Pancreas (tissue), 10 donors: ENCODE results near the gene SND1. TPM values are rescaled to one million over a fixed set of nuclear protein-coding genes. Genes with fewer than 3 reads are reported as not detected.

ENCODE experiments used
- ATAC-seq, 4 donors: fragments of 200-7000 bp; cut with Tn5 transposase; one replicate each; pipeline versions ENCODE4 v1.8.0 to v1.9.1; 2020; ENCODE audit warnings: mild to moderate bottlenecking in 4 of 4, moderate library complexity in 4 of 4
- DNase-seq, 6 donors: peaks; one replicate each; pipeline ENCODE4 v3.0.0-alpha.2; 2020
- FAIRE-seq: peaks from 2 replicates; lab custom pipeline; 2012; peaks lifted over from hg19 to GRCh38; lab: Jason Lieb, UNC
- H3K27ac ChIP-seq, 4 donors: fragments of 200-600 bp; sonication (generic); 1 replicate in 3 of 4; 2 replicates in 1 of 4; pipeline versions ENCODE4 v1.5.0 to v1.8.0; 2020
- H3K27me3 ChIP-seq, 4 donors: fragments of 200-600 bp; one replicate each; pipeline ENCODE4 v1.8.0; 2021
- H3K36me3 ChIP-seq, 3 donors: fragments of 200-600 bp; sonication (generic) in 1 of 3; one replicate each; pipeline versions ENCODE4 v1.5.0 to v1.8.0; 2020 to 2021
- H3K4me1 ChIP-seq, 3 donors: fragments of 200-600 bp; one replicate each; pipeline ENCODE4 v1.8.0; 2021
- H3K4me3 ChIP-seq, 4 donors: fragments of 200-600 bp; sonication (generic) in 2 of 4; one replicate each; pipeline versions ENCODE4 v1.5.0 to v1.8.0; 2020 to 2021
- H3K9me3 ChIP-seq, 4 donors: fragments of 200-600 bp; one replicate each; pipeline ENCODE4 v1.8.0; 2021
- WGBS, 2 donors: extraction: QIAGEN DNeasy Blood & Tissue Kit; methylation state at CpG; one replicate each; pipeline ENCODE4 v1.1.7; 2013; 5-methylcytosine and 5-hydroxymethylcytosine counted together
- intact Hi-C, 3 donors: fragments of 100-400 bp; cut with DNase I; formaldehyde crosslinking; loops; one replicate each; pipeline versions ENCODE4 v1.11.1 to v1.14.2; 2022
- polyA plus RNA-seq, 2 donors: library from polyadenylated mRNA; stranded (reverse); fragments of 200-250 nt; gene quantifications; one replicate each; pipeline ENCODE4 v1.2.3, GENCODE V29; 2013
- total RNA-seq, 6 donors: library from RNA; stranded (reverse); fragmentation: NEBNext Ultra II Directional in 4 of 6; extraction: Animal tissue kit (Norgen Biotek cat#: 25700) in 4 of 6; gene quantifications; one replicate each; pipeline versions ENCODE4 v1.2.1 to v1.2.4, GENCODE V29; 2021 to 2023
- TF ChIP-seq, protein P1 (sequence below), 4 donors: fragments of 200-600 bp; sonication (generic) in 3 of 4; IDR thresholded peaks; one replicate each; pipeline versions ENCODE4 v1.5.0 to v1.8.0; 2021; ENCODE audit warnings: antibody characterized with exemption in 4 of 4
- donor health status: healthy with polysubstance abuse.
- donor health status: DM: no; HTN: no; CAD: no; lungs with moderate emphysema.
- donor health status: DM: no; HTN: no; CAD: no.
- donor health status: control.
- donor health status: control.
- donor health status: Bipolar disorder and iron deficiency.
- donor health status: DM: yes; HTN: yes; CAD: no.
- donor health status: DM: no; HTN: no; CAD: no.
- donor health status: DM: no; HTN: no; CAD: no.
- donor health status: DM: yes; HTN: yes; CAD: no.

The SND1 gene
- total and polyA plus RNA-seq, 8 donors: 84.1 to 308 (median 225) TPM

GRCh38 chr7:127877951-127878350 is 226.0 kb downstream of the SND1 start:
- intact Hi-C loops: no loop called here
- no peaks in the 10 kb centered on the region for H3K27me3 ChIP-seq
- H3K9me3 ChIP-seq: no peaks in the 10 kb centered on the region
- TF ChIP-seq, protein P1, sequence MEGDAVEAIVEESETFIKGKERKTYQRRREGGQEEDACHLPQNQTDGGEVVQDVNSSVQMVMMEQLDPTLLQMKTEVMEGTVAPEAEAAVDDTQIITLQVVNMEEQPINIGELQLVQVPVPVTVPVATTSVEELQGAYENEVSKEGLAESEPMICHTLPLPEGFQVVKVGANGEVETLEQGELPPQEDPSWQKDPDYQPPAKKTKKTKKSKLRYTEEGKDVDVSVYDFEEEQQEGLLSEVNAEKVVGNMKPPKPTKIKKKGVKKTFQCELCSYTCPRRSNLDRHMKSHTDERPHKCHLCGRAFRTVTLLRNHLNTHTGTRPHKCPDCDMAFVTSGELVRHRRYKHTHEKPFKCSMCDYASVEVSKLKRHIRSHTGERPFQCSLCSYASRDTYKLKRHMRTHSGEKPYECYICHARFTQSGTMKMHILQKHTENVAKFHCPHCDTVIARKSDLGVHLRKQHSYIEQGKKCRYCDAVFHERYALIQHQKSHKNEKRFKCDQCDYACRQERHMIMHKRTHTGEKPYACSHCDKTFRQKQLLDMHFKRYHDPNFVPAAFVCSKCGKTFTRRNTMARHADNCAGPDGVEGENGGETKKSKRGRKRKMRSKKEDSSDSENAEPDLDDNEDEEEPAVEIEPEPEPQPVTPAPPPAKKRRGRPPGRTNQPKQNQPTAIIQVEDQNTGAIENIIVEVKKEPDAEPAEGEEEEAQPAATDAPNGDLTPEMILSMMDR (IDR thresholded peaks at IDR 0.05): no peak
- WGBS, 2 donors: 70 to 74% methylated on average over 3 of the region's 3 CpGs
- no peak for DNase-seq
- H3K27ac ChIP-seq: no peak overlapping the region
- H3K4me3 ChIP-seq: no peak overlapping the region
- H3K4me1 ChIP-seq: peaks cover 0 to 18% (median 5%) of the 10 kb centered on the region in 3 donors
- H3K36me3 ChIP-seq: no peaks in the 10 kb centered on the region
- ATAC-seq: no peak
- FAIRE-seq: no peak

GRCh38 chr7:127878791-127879190 is 226.8 kb downstream of the SND1 start:
- no peak for ATAC-seq
- WGBS, 2 donors: 96 to 99% methylated on average over 3 of the region's 3 CpGs
- H3K36me3 ChIP-seq: no peaks in the 10 kb centered on the region
- H3K27ac ChIP-seq: no peak overlapping the region
- TF ChIP-seq, protein P1 (IDR thresholded peaks at IDR 0.05): no peak
- H3K27me3 ChIP-seq: no peaks in the 10 kb centered on the region
- peaks cover 6 to 26% (median 14%) of the 10 kb centered on the region in 3 donors for H3K4me1 ChIP-seq
- no peak overlapping the region for H3K4me3 ChIP-seq
- intact Hi-C loops: no loop called here
- FAIRE-seq: no peak
- DNase-seq: no peak
- H3K9me3 ChIP-seq: no peaks in the 10 kb centered on the region

- DNase-seq (no peak), ATAC-seq (no peak), FAIRE-seq (no peak)
- peaks cover 9 to 33% (median 20%) of the 10 kb centered on the region in 3 donors for H3K4me1 ChIP-seq
- no peaks in the 10 kb centered on the region for H3K9me3 ChIP-seq
- intact Hi-C loops: no loop called here
- 66% methylated on average over 4 of the region's 4 CpGs for WGBS, 2 donors
- no peaks in the 10 kb centered on the region for H3K36me3 ChIP-seq
- no peaks in the 10 kb centered on the region for H3K27me3 ChIP-seq
- no peak overlapping the region for H3K4me3 ChIP-seq
- TF ChIP-seq, protein P1 (IDR thresholded peaks at IDR 0.05): no peak
- H3K27ac ChIP-seq: no peak overlapping the region
These were observed 227.4 kb downstream of the SND1 start for GRCh38 chr7:127879436-127879835.

DNA sequence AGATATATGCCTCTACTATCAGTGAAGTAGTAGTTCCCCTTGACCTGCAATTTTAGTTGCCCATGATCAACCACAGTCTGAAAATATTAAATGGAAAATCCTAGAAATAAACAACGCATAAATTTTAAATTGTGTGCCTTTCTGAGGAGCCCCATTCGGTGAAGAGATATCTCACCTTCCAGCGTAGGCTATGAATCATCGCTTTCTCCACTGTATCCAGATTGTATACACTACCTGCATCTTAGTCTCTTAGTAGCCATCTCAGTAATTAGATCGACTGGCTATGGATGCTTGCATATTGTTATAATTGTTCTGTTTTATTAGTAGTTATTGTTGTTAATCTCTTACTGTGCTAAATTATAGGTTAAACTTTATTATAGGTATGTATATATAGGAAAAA is 227.9 kb downstream of the SND1 start:
- no peak overlapping the region for H3K4me3 ChIP-seq
- no peaks in the 10 kb centered on the region for H3K27me3 ChIP-seq
- no peaks in the 10 kb centered on the region for H3K9me3 ChIP-seq
- WGBS, 2 donors: 95 to 99% methylated on average over 5 of the region's 5 CpGs
- no peaks in the 10 kb centered on the region for H3K36me3 ChIP-seq
- TF ChIP-seq, protein P1 (IDR thresholded peaks at IDR 0.05): no peak
- DNase-seq: no peak
- no peak for FAIRE-seq
- H3K27ac ChIP-seq: no peak overlapping the region
- peaks cover 12 to 36% (median 20%) of the 10 kb centered on the region in 3 donors for H3K4me1 ChIP-seq
- ATAC-seq: no peak
- intact Hi-C loops: no loop called here

GRCh38 chr7:127880454-127880853 is 228.5 kb downstream of the SND1 start:
- Histone ChIP-seq H3K36me3 (no peaks in the 10 kb centered on the region), H3K4me3 (no peak overlapping the region), H3K9me3 (no peaks in the 10 kb centered on the region), H3K27ac (no peak overlapping the region), H3K27me3 (no peaks in the 10 kb centered on the region), H3K4me1 (peaks cover 17 to 41% (median 22%) of the 10 kb centered on the region in 3 donors)
- TF ChIP-seq, protein P1 (IDR thresholded peaks at IDR 0.05): no peak
- 65 to 69% methylated on average over 2 of the region's 2 CpGs for WGBS, 2 donors
- DNase-seq: no peak
- no peak for ATAC-seq
- intact Hi-C loops: no loop called here
- FAIRE-seq: no peak
